C4-2B (cell line): ENCODE measurements around the gene SPSB1.
A peak's percentile ranks its signal among the peaks of the same experiment; 100 is the strongest.

ENCODE experiments used
- ZFX ChIP-seq: fragments of 450-650 bp; IDR thresholded peaks from 2 replicates; pipeline ENCODE4 v1.6.1; 2017
- TF ChIP-seq, protein P1 (sequence below): fragments of 450-650 bp; conservative IDR thresholded peaks from 2 replicates; pipeline ENCODE4 v1.5.1; 2017; ENCODE audit warnings: mild to moderate bottlenecking

GRCh38 chr1:9267352-9267686 lies 25.4 kb upstream of the SPSB1 start:
- TF ChIP-seq, protein P1, sequence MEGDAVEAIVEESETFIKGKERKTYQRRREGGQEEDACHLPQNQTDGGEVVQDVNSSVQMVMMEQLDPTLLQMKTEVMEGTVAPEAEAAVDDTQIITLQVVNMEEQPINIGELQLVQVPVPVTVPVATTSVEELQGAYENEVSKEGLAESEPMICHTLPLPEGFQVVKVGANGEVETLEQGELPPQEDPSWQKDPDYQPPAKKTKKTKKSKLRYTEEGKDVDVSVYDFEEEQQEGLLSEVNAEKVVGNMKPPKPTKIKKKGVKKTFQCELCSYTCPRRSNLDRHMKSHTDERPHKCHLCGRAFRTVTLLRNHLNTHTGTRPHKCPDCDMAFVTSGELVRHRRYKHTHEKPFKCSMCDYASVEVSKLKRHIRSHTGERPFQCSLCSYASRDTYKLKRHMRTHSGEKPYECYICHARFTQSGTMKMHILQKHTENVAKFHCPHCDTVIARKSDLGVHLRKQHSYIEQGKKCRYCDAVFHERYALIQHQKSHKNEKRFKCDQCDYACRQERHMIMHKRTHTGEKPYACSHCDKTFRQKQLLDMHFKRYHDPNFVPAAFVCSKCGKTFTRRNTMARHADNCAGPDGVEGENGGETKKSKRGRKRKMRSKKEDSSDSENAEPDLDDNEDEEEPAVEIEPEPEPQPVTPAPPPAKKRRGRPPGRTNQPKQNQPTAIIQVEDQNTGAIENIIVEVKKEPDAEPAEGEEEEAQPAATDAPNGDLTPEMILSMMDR: peak; percentile 73
- TF ChIP-seq ZFX: no peak
